Measurements from ENCODE around the gene ADGRV1.

The ADGRV1 gene

DNA sequence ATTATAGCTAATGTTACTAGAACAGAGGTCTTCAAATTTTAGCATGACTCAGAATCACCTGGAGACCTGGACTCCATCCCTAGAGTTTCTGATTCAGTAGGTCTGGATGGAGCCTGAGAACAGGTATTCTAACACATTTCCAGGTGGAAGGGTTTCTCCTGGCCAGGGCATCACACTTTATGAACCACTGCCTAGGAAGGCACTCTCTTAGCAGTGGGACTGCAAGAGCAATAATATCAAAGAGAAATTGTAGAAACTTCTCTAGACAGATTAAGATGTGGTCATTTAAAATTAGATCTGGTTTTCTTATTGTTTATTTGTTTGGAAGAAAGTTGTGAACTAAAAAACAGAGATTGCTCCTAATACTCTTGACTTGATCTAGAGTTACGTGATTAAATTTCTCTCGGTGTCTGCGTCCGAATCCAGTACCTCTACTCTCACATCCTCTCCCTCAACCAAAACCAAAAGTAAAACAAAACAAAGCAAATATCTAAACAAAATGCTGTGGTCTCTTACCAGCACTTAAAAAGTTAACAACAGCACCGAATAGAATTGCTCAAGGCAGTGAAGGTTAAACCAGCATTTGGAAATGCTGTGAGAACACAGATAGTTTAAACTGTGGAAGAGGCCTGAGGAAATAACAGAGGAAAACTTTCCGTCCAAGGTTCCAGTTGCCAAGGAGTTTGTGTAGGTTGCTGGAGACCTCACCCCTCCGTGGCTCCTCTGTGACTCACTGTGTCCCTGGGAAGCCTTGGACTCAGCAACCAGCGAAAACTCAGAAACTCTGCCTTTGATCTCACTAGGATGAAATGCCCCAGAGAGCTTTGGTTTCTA, 631.1 kb downstream of the ADGRV1 start:
- TF ChIP-seq EGR1 (IDR thresholded peaks at IDR 0.05) (no peak), TEAD4 (IDR thresholded peaks at IDR 0.05) (no peak), YY1 (IDR thresholded peaks at IDR 0.05; ENCODE audit: low read depth) (no peak), REST (IDR thresholded peaks at IDR 0.05; ENCODE audit: low read depth) (no peak), TAF1 (IDR thresholded peaks at IDR 0.05; ENCODE audit: low read depth) (no peak), RAD21 (IDR thresholded peaks at IDR 0.05; ENCODE audit: low read depth) (no peak), NFIC (IDR thresholded peaks at IDR 0.05) (no peak), CREB1 (IDR thresholded peaks at IDR 0.05; ENCODE audit: low read depth) (no peak), ZBTB7A (IDR thresholded peaks at IDR 0.05; ENCODE audit: low read depth) (no peak), TCF12 (IDR thresholded peaks at IDR 0.05; ENCODE audit: low read depth) (no peak), CEBPB (IDR thresholded peaks at IDR 0.05) (no peak)
- TF ChIP-seq, protein P1, sequence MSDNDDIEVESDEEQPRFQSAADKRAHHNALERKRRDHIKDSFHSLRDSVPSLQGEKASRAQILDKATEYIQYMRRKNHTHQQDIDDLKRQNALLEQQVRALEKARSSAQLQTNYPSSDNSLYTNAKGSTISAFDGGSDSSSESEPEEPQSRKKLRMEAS (IDR thresholded peaks at IDR 0.05) = no peak
- TF ChIP-seq, protein P2, sequence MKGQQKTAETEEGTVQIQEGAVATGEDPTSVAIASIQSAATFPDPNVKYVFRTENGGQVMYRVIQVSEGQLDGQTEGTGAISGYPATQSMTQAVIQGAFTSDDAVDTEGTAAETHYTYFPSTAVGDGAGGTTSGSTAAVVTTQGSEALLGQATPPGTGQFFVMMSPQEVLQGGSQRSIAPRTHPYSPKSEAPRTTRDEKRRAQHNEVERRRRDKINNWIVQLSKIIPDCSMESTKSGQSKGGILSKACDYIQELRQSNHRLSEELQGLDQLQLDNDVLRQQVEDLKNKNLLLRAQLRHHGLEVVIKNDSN (IDR thresholded peaks at IDR 0.05) = no peak

GRCh38 chr5:91190314-91190690, 631.7 kb downstream of the ADGRV1 start:
- TF ChIP-seq, protein P1 (IDR thresholded peaks at IDR 0.05) = no peak
- TF ChIP-seq FOXM1 (IDR thresholded peaks at IDR 0.05; ENCODE audit: borderline replicate concordance, low read depth) = no peak
- no peak for TF ChIP-seq CREB1 (IDR thresholded peaks at IDR 0.05; ENCODE audit: low read depth)
- no peak for TF ChIP-seq TCF12 (IDR thresholded peaks at IDR 0.05; ENCODE audit: low read depth)
- TF ChIP-seq CEBPB (IDR thresholded peaks at IDR 0.05) = no peak
- no peak for TF ChIP-seq TAF1 (IDR thresholded peaks at IDR 0.05; ENCODE audit: low read depth)
- no peak for TF ChIP-seq EGR1 (IDR thresholded peaks at IDR 0.05)
- TF ChIP-seq YY1 (IDR thresholded peaks at IDR 0.05; ENCODE audit: low read depth) = no peak
- TF ChIP-seq, protein P2 (IDR thresholded peaks at IDR 0.05) = no peak
- no peak for TF ChIP-seq TEAD4 (IDR thresholded peaks at IDR 0.05)

- TF ChIP-seq RAD21 (IDR thresholded peaks at IDR 0.05; ENCODE audit: low read depth) (no peak), ZBTB7A (IDR thresholded peaks at IDR 0.05; ENCODE audit: low read depth) (no peak), CEBPB (IDR thresholded peaks at IDR 0.05) (no peak), TCF12 (IDR thresholded peaks at IDR 0.05; ENCODE audit: low read depth) (no peak), EGR1 (IDR thresholded peaks at IDR 0.05) (no peak), TEAD4 (IDR thresholded peaks at IDR 0.05) (no peak), NFIC (IDR thresholded peaks at IDR 0.05) (no peak; the same call in 1 of the 2 replicates), EP300 (IDR thresholded peaks at IDR 0.05; ENCODE audit: borderline replicate concordance) (no peak), CREB1 (IDR thresholded peaks at IDR 0.05; ENCODE audit: low read depth) (no peak), FOXM1 (IDR thresholded peaks at IDR 0.05; ENCODE audit: borderline replicate concordance, low read depth) (no peak), YY1 (IDR thresholded peaks at IDR 0.05; ENCODE audit: low read depth) (no peak), TAF1 (IDR thresholded peaks at IDR 0.05; ENCODE audit: low read depth) (no peak), REST (IDR thresholded peaks at IDR 0.05; ENCODE audit: low read depth) (no peak)
- TF ChIP-seq, protein P2 (IDR thresholded peaks at IDR 0.05) = peak; percentile 30; the same call in 1 of the 2 replicates
- TF ChIP-seq, protein P1 (IDR thresholded peaks at IDR 0.05) = peak; percentile 55; the same call in 1 of the 2 replicates
These were observed 636.3 kb downstream of the ADGRV1 start for GRCh38 chr5:91194824-91195381.

- TF ChIP-seq TEAD4 (IDR thresholded peaks at IDR 0.05) (no peak), RAD21 (IDR thresholded peaks at IDR 0.05; ENCODE audit: low read depth) (no peak), FOXM1 (IDR thresholded peaks at IDR 0.05; ENCODE audit: borderline replicate concordance, low read depth) (no peak), EP300 (IDR thresholded peaks at IDR 0.05; ENCODE audit: borderline replicate concordance) (no peak), TAF1 (IDR thresholded peaks at IDR 0.05; ENCODE audit: low read depth) (no peak), CREB1 (IDR thresholded peaks at IDR 0.05; ENCODE audit: low read depth) (no peak), EGR1 (IDR thresholded peaks at IDR 0.05) (no peak)
- TF ChIP-seq, protein P2 (IDR thresholded peaks at IDR 0.05) = no peak
These were observed 642.1 kb downstream of the ADGRV1 start for GRCh38 chr5:91200692-91201091.
